CMK (cell line): ENCODE results near the gene ACHE.

ENCODE experiments used
- DNase-seq: peaks from one replicate; pipeline ENCODE4 v3.0.0-alpha.2; 2010; ENCODE audit warnings: low read depth

The ACHE gene

GRCh38 chr7:100896732-100897608 is 1.3 kb upstream of the ACHE start:
- DNase-seq: no peak

DNA sequence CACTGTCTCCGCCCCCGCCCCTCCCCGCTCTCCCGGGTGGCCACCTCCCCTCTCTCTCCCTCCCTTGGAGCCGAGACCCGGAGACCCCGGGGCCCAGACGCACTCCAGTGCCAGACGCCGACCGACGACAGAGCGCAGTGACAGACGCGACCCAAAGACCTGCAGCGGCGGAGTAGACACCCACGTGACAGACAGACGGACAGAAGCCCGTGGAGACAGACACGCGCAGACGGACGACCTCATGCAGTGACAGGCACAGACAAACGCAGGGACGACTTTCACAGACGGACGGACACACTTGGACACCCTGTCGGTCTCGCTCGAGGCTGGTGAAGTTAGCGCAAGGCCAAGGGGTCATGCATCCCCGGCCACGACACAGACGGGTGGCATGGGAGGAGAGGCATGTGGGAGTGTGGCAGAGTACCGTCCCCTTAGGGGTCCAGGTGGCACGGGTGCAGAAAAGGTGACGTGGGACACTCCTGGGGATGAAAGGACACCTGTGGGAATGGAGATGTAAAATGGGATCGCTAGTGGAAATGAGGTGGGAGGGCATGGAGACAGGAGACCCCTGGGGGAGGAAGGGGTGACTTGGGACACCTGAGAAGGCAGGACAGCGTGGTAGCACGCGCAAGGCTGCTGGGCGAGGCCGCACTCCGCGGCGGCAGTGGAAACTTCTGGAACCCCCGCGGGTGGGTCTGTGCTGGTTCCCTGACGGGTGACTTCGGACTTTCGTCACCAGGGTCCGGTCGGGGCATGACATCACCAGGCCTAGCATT is 456 bp upstream of the ACHE start:
- no peak for DNase-seq

GRCh38 chr7:100894860-100895700 is 608 bp downstream of the ACHE start:
- DNase-seq: no peak

DNA sequence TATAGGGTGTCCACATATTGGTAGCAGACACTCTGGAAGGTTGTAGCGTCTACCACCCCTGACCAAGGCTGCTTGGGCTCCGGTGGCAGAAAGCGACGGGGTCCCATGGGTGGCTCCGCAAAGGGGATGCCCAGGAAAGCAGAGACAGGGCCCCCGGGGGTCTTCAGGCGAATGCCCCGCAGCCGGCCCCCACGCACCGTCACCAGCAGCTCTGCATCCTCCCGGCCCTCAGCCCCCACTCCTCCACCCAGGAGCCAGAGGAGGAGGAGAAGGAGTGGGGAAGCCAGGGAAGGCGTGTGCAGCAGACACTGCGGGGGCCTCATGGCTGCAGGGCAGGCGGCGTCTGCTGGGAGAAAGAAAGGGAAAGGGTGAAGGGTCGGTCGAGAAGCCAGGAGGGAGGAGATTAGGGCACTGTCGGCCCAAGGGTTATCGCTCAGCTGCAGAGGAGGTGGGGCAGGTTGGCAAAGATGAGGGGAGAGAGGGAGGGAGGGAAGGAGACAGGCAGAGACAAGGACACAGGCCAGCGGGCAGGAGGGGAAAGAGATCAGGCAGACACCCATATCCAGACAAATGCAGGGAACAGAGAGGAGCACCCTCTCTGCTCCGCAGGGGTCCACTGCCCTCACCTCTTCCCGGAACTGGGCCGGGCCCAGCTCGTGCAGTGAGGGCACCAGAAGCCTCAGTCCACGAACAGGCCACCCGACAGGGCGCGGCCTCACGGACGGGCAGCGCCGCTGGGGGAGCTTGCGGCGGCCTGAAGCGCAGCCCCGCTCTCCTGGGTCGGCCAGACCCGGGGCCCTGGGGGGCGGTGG is 1.6 kb downstream of the ACHE start:
- no peak for DNase-seq

DNA sequence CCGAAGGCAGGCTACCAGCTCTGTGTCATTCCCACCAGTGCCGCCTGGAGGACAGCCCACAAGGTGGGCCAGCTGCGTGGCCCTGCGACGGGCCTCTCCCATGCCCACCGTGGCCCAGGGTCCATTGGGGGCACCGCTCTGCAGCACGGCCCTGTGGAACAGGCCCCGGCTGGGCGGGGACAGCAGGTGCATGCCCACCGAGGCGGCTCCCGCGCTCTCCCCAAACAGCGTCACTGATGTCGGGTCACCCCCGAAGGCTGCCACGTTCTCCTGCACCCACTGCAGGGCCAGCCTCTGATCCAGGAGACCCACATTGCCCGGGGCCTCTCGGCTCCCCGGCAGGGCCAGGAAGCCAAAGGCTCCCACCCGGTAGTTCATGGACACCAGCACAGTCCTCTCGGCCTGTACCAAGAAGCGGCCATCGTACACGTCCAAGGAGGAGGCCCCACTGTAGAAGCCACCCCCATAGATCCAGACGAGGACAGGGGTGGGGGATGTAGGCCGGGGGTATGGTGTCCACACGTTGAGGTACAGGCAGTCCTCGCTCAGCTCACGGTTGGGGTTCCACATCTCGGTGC is 2.3 kb downstream of the ACHE start:
- DNase-seq: no peak

DNA sequence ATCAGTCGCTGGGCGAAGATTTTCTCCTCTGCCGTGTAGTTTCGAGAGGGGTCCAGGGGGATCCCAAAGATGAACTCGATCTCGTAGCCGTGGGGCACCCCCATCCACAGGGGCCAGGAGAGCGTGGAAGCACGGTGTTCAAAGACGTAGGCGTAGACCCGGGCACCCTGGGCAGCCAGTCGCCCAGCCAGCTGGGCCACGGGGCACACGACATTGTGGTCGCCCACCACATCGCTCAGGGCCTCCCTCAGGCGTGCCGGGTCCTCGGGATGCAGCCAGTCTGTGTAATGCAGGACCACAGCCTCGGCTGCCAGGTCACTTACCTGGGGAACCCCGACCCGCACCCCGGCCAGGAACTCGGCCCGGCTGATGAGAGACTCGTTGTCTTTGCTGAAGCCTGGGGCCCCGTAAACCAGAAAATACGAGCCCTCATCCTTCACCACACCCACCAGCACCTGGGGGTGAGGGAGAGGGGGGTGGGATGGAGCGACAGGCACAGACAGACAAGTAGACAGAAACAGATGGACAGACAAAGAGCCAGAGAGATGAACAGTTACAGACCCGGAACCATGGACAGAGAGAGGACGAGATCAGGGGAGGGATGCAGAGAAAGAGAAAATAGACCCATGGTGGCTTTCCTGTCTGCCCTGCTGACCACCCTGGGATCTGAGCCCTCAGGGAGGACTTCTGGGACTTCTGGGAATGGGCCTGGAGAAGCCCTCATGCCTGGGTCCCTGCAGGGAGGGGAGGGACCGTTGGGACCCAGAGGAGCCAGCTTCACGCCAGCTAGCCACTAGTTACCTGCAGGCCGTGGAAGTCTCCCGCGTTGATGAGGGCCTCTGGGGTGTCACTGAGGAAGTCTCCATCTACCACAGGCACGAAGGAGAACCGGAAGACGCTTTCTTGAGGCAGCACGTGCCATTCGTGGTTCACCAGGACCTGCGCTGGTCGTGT is 3.0 kb downstream of the ACHE start:
- no peak for DNase-seq

DNA sequence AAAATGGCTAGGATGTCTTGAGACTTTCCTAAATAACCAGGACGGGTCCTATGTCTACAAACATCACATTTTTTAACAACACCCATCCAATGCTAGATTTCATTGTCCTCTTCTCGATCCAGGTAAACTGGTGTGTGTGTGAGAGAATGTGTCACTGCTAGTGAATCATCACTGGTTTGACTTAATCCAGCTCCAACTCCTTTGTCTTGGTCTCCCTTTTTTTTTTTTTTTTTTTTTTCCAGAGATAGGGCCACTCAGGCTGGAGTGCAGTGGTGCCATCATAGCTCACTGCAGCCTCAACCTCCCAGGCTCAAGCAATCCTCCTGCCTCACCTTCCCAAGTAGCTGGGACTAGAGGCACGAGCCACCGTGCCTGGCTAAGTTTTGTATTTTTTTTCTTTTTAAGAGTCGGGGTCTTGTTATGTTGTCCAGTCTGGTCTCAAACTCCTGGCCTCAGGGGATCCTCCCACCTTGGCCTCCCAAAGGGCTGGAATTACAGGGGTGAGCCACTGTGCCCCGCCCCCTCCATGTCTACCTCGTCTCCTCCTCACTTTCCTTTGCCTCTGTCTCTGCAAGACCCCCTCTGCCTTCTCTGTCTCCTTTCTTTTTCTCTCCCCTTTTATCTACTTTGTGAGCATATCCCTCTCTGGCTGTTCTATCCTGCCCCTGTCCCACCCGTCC is 4.0 kb downstream of the ACHE start:
- no peak for DNase-seq

GRCh38 chr7:100890653-100891567 is 4.8 kb downstream of the ACHE start:
- peak; percentile 70 for DNase-seq

DNA sequence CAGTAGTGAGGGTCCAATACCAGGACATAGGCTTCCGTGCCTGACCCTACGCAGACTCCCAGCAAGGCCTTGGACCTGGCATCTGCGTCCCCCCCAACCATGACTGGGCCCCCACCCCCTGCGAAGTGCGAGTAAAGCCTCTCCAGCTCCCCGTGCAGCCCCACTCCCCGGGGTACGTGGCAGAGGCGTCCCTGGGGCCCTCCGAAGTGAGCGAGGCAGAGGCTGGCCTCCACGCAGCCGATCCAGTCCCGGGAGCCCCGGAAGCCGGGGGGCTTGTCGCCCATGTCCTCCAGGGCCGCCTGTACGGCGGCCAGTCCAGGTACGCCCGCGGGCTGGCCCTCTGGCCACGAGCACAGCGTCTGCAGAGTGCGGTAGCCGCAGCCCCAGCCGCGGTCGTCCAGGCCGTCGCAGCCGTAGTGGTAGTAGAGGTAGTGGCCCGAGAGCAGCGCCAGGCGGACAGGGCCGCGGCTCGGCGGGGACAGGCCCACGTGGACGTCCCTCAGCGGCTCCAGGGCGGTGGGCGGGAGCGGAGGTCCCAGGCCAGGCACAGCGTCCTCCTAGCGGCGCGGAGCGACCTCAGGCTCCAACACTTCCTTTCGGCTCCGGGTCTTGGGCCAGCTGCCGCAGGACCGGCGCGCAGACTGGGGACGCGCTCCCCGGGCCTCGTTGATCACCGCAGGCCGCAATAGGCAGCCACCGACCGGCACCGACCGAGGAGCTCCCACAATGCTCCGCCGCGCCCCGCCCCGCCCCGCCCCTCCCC is 6.5 kb downstream of the ACHE start, which contains the start of gene UFSP1:
Gene UFSP1 (minus strand): TSS at position 728 of the 763 bp plus-strand sequence. CDS start 444 bp downstream, at position 284.
- DNase-seq: peak; percentile 89

- DNase-seq: no peak
Observed at GRCh38 chr7:100888291-100888987, 7.2 kb downstream of the ACHE start.

DNA sequence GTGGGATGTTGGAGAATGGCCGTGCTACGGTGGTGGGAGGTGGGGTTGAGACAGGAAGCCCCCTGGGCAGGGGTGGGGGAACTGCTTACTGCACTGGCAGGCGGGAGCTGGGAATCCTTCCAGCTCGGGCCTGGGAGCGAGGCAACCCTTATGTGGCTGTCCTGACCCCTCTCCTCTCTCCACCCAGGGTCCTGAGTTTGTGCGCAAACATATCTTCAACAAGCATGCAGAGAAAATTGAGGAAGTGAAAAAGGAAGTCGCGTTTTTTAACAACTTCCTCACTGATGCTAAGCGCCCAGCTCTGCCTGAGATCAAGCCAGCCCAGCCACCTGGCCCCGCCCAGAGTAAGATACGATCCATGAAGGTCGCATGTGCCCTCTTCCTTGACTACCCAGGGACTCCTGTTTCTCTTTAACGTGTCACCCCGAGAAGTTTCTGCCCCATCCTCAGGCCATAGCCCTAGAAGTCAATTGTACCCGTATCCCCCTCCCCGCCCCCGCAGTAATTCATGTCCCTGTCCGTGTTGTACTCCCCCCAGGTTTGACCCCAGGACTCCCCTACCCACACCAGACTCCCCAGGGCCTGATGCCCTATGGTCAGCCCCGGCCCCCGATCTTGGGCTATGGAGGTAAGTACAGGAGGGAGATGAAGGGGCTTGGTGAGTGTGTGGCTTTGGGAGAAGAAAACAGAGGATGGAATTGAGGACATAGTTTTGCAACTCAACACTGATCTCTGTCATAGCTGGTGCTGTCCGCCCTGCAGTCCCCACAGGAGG is 8.0 kb downstream of the ACHE start:
- DNase-seq: no peak

DNA sequence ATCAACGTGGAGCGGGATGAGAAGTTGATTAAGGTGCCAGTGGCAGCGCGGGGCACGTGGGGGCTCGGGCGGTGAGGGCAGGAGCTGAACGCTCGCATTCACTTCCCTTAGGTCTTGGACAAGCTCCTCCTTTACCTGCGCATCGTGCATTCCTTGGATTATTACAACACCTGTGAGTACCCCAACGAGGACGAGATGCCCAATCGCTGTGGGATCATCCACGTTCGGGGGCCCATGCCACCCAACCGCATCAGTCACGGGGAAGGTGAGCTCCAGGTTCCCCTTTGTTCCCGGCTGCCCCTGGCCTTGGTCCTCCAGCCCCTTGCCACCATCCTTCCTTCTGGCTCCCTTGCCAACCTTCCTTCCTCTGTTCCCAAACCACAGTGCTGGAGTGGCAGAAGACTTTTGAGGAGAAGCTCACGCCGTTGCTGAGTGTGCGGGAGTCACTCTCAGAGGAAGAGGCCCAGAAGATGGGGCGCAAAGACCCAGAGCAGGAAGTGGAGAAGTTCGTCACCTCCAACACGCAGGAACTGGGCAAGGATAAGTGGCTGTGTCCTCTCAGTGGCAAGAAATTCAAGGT is 8.7 kb downstream of the ACHE start:
- DNase-seq: no peak

- no peak for DNase-seq
Observed at GRCh38 chr7:100886142-100886935, 9.3 kb downstream of the ACHE start.

GRCh38 chr7:100885440-100886141 is 10.1 kb downstream of the ACHE start:
- DNase-seq: no peak
